Muscle of arm (tissue), 12 donors: Measurements from ENCODE around the gene GSX1. TPM values are rescaled to one million over a fixed set of nuclear protein-coding genes. Genes with fewer than 3 reads are reported as not detected.
"Not testable (repeated sequence)": the region's sequence is repeated elsewhere in the genome, so short reads cannot be mapped to it uniquely, and the experiment has no call there.

Experiments
- DNase-seq: peaks from one replicate; pipeline ENCODE4 v3.0.0-alpha.2; 2013
- polyA plus RNA-seq, 12 donors: library from polyadenylated mRNA; unstranded; fragments of 120-200 nt; gene quantifications; one replicate each; pipeline ENCODE4 v1.2.1, GENCODE V29; 2013; ENCODE audit not compliant: insufficient read length in 12 of 12

The GSX1 gene
- polyA plus RNA-seq, 12 donors, result not detected

DNA sequence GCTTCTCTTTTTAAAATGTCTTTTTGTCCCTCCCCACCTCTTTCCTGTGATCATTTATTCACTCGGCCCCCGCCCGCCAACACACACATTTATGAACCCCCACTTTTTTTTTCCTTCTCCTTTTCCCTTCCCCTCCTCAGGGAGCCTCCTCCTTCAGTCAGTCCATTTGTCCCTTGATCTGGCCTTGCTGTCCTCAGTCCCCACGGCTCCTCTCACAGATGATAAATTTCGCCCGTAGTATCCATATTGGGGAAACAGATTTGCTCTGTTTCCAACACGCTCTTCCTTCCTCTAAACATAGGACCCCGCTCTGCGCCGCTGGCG is 2.0 kb downstream of the GSX1 start:
- no peak for DNase-seq

- DNase-seq, result no peak
These were observed 2.8 kb downstream of the GSX1 start for GRCh38 chr13:27794921-27795717.

DNA sequence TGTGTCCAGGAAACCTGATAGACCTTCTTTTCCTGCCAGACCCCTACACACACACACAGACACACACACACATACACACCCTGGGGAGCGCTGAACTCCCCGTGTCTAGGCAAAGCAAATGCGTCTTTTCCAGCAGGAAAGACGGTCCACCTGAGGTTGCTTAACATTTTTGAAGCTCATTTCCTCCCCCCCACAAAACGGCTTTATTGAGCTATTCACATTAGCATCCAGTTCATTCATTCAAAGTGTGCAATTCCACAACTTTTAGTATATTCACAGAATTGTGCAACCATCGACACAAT is 3.4 kb downstream of the GSX1 start:
- no peak for DNase-seq

GRCh38 chr13:27796544-27797227 is 4.4 kb downstream of the GSX1 start:
- no peak for DNase-seq

DNA sequence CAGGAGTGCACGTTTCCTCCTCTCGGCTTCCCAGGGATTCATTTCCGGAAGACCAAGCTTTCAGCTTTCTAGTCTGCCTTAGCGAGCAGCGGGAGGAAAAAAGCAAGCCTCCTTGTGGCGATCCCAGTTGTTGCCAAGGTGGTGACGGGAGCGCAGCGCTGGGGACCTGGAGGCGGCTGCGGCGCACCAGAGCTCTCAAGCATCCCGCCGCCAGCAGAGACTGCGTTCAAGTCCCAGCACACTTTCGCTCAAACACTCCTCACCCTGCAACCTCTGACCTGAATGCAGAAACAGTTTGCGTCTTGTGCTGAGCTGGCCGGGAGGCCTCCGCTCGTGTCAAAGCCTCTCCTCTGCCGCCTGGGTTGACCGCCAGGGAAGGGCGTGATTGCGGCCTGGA is 4.9 kb downstream of the GSX1 start:
- DNase-seq, result no peak

- no peak for DNase-seq
These were observed 14.6 kb downstream of the GSX1 start for GRCh38 chr13:27806744-27807387.

- no peak for DNase-seq
These were observed 16.7 kb downstream of the GSX1 start for GRCh38 chr13:27808851-27809550.

DNA sequence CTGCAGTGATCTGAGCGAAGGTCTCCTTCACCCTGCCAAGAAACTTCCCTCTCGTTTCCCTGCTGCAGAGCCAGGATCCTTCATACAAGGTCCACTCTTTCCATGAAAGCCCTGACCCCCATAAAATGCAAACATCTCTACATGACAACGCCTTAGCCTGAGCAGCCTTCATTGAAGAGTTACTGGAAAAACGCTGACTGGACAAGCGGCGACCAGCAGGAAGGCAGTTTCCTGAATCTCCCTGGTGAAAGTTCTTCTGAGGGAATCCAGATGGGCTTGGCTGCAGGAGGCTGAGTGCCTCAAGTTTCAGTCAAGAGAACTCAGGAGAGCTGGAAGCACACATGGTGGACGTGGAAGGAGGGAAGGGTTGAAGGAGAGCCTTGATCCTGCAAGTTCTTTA is 17.7 kb downstream of the GSX1 start:
- DNase-seq, result no peak

DNA sequence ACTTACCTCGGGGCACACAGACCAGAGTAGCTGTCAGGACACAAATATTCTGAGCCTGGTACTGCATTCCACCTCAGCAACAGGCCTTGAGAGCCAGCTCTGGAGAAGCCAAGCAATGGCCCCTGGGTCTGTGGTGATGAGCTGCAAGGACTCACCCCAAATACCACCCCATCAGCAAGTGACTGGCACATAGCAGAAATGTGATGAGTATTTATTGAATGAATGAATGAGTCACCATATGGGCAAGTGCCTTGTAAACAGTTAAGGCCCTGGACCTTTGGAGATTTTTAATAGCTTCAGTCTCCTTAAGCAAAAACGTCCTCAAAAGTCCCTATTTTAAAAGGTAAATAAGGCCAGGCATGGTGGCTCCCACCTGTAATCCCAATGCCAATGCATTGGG is 18.2 kb downstream of the GSX1 start:
- DNase-seq, result no peak

DNA sequence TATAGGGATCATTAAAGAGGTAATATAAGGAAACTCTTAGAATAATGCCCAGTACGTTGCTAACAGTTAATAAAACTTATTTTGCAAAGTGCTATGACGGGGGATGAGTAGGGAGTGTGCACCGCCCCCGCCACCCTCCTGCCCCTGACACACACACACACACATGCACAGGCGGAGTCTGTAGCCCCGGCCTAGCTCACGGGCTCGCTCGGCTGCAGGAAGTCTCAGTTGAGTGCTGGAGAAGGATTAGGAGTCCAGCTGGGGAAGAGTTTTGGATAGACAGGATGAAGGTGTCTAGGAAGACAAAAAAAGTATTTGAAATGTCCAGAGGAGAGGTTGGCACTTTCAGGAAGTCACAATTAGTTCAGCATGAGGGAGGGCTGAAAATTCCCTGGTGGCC is 21.5 kb downstream of the GSX1 start:
- no peak for DNase-seq

DNA sequence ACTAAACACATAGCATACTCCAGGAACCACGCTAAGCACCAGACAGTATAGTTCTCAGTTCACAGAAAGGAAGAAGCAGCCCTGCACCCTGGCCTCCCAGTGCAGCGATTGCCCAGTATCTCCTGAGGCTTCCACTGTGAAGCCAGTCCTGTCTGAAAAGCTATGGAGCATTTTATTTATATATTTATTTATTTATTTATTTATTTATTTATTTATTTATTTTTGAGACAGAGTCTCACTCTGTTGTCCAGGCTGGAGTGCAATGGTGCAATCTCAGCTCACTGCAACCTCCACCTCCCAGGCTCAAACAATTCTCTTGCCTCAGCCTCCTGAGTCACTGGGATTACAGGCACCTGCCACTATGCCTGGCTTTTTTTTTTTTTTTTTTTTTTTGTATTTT is 25.5 kb downstream of the GSX1 start:
- DNase-seq, result not testable (repeated sequence)

DNA sequence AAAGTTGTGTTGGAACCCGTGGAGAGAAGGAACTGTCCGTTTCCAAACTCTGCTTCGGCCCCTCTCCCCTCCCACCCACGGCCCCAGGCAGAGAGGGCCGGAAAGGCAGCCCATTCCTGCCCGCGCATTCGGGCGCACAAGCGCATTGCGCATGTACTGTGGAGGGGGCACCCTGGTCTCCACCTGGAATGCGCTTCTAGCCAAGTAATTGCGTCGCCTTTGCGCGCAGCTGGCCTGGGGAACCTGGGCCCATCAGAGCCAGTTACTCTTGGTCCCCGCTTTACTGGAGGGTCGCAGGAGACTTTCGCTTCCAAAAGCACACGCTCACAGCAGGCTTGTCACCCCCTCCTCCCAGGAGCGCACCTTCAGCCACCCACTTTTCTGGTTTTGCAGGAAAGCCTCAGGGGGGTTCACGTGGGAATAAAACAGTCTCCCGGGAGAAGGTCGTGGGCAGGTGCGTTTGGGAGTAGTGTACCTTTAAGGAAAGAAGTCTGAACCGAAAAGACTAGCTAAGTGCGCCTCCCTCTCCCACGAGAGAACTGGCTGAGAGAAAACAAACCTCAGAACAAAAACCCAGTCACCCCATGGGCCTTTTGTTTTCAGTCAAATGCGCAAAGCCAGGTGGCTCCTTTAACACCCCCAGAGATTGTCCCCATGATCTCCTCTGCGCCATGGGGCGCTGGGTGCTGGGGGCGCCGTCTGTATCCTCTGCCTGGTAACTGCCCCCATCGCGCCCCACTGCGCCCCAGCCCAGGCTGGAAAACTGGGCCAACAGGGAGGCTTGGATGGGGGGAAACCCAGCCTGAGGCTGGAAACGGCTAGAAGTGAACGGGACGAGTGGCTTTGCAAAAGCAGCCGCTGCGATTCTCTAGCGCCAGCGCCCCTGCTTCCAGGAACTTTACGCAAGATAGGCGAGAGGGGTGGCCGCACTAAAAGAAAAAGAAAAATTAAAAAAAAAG is 28.5 kb downstream of the GSX1 start:
- no peak for DNase-seq

- DNase-seq, result no peak
These were observed 29.3 kb downstream of the GSX1 start for GRCh38 chr13:27821566-27821965.

GRCh38 chr13:27822258-27822872 is 30.1 kb downstream of the GSX1 start:
- DNase-seq, result no peak

GRCh38 chr13:27822873-27823311 is 30.6 kb downstream of the GSX1 start:
- peak; percentile 4 for DNase-seq

GRCh38 chr13:27824121-27824520 is 31.8 kb downstream of the GSX1 start:
- no peak for DNase-seq

DNA sequence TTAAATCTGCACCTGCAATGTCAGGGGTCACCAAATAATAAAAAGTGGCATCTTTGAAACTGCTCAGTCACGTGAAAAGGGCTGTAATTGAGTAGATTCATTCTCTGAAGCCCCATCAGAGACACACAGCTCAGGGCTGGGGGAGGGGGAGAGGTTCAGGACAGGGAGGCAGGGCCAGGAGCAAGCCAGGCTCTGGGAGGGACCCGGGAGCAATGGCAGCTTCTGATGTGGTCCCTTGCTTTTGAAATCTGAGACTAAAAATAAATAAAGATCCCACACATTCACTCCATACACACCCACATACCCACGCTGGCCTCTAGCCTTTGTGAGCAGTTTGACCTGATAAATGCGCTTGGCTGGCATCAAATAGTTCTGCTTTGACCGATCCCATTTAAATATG is 32.8 kb downstream of the GSX1 start:
- no peak for DNase-seq

- peak; percentile 81 for DNase-seq
These were observed 34.4 kb downstream of the GSX1 start for GRCh38 chr13:27826379-27827353.

GRCh38 chr13:27827646-27828045 is 35.4 kb downstream of the GSX1 start:
- DNase-seq, result no peak

DNA sequence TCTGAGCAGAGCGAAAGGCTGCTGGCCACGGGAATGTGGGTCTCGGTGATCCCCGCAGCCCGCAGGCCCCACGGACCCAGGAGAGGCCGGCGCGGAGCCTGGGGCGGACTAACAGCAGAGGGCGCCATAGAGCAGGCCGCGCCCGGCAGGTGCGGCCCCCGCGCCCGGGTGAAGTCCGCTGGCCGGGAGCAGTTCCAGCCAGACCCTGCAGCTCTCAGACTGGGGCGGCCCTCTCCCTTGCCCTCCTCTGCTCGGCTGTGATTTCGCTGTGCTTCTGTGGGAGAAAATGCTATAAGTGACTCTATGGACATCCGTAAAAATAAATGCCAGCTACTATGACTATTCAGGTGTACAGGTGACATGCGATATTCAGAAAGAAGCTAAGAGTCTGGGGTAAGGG is 37.7 kb downstream of the GSX1 start:
- DNase-seq, result peak; percentile 24
